Esophagus (tissue), 2 donors: ENCODE data around the gene THAP9. TPM values are rescaled to one million over a fixed set of nuclear protein-coding genes. Genes with fewer than 3 reads are reported as not detected.
"Not testable (repeated sequence)": the region's sequence is repeated elsewhere in the genome, so short reads cannot be mapped to it uniquely, and the experiment has no call there.

Experiments
- H3K27ac ChIP-seq, 2 donors: one replicate each; pipeline ENCODE4 v1.5.1; 2013; ENCODE audit warnings: low read depth in 2 of 2, mild to moderate bottlenecking in 2 of 2, inconsistent platforms in 1 of 2, low read length in 1 of 2, moderate library complexity in 1 of 2
- H3K27me3 ChIP-seq, 2 donors: one replicate each; pipeline ENCODE4 v1.6.1; 2013; ENCODE audit warnings: low read length in 2 of 2, control low read depth in 1 of 2, mild to moderate bottlenecking in 1 of 2; ENCODE audit not compliant: insufficient read depth in 2 of 2, control insufficient read depth in 1 of 2
- H3K36me3 ChIP-seq, 2 donors: one replicate each; pipeline ENCODE4 v1.6.1; 2013; ENCODE audit warnings: low read length in 1 of 2; ENCODE audit not compliant: control insufficient read depth in 2 of 2, insufficient read depth in 2 of 2
- H3K4me1 ChIP-seq, 2 donors: one replicate each; pipeline ENCODE4 v1.6.1; 2013; ENCODE audit warnings: low read length in 1 of 2; ENCODE audit not compliant: control insufficient read depth in 2 of 2, insufficient read depth in 2 of 2
- H3K4me3 ChIP-seq, 2 donors: one replicate each; pipeline ENCODE4 v1.5.1; 2013; ENCODE audit warnings: low read length in 2 of 2, mild to moderate bottlenecking in 2 of 2, low read depth in 1 of 2, moderate library complexity in 1 of 2
- H3K9me3 ChIP-seq, 2 donors: one replicate each; pipeline ENCODE4 v1.6.1; 2013; ENCODE audit warnings: mild to moderate bottlenecking in 2 of 2, low read depth in 1 of 2, low read length in 1 of 2, moderate library complexity in 1 of 2; ENCODE audit not compliant: control insufficient read depth in 2 of 2, insufficient read depth in 1 of 2
- WGBS, 2 donors: extraction: QIAGEN DNeasy Blood & Tissue Kit; methylation state at CpG; one replicate each; pipeline ENCODE4 v1.1.7; 2013; 5-methylcytosine and 5-hydroxymethylcytosine counted together
- polyA plus RNA-seq, 2 donors: library from polyadenylated mRNA; stranded (reverse); fragments of 200-250 nt; gene quantifications; one replicate each; pipeline ENCODE4 v1.2.3, GENCODE V29; 2013
- donor health status: healthy with polysubstance abuse.
- donor health status: Bipolar disorder and iron deficiency.

Gene THAP9
- polyA plus RNA-seq, 2 donors: 1.4 to 1.9 TPM

GRCh38 chr4:82909326-82909725 lies 8.8 kb downstream of the THAP9 start:
- H3K27me3 ChIP-seq: no peaks in the 10 kb centered on the region
- no peaks in the 10 kb centered on the region for H3K4me1 ChIP-seq
- WGBS, 2 donors: 40 to 51% methylated on average over 1 of the region's 1 CpG
- no peaks in the 10 kb centered on the region for H3K36me3 ChIP-seq
- no peaks in the 10 kb centered on the region for H3K9me3 ChIP-seq
- no peak overlapping the region for H3K27ac ChIP-seq
- H3K4me3 ChIP-seq: no peak overlapping the region

GRCh38 chr4:82913305-82913704 lies 12.8 kb downstream of the THAP9 start:
- no peaks in the 10 kb centered on the region for H3K36me3 ChIP-seq
- H3K9me3 ChIP-seq: no peaks in the 10 kb centered on the region
- H3K4me1 ChIP-seq: no peaks in the 10 kb centered on the region
- WGBS, 2 donors: 48 to 50% methylated on average over 2 of the region's 2 CpGs
- no peaks in the 10 kb centered on the region for H3K27me3 ChIP-seq
- H3K4me3 ChIP-seq: no peak overlapping the region
- no peak overlapping the region for H3K27ac ChIP-seq

GRCh38 chr4:82913968-82914367 lies 13.4 kb downstream of the THAP9 start:
- H3K36me3 ChIP-seq, H3K4me1 ChIP-seq, H3K4me3 ChIP-seq, H3K27ac ChIP-seq, H3K27me3 ChIP-seq, H3K9me3 ChIP-seq: not testable (repeated sequence)
- WGBS, 2 donors: 94 to 100% methylated on average over 2 of the region's 2 CpGs

GRCh38 chr4:82918091-82918490 lies 17.6 kb downstream of the THAP9 start:
- Histone ChIP-seq H3K27ac (no peak overlapping the region), H3K4me1 (no peaks in the 10 kb centered on the region), H3K27me3 (no peaks in the 10 kb centered on the region), H3K36me3 (no peaks in the 10 kb centered on the region), H3K9me3 (no peaks in the 10 kb centered on the region), H3K4me3 (no peak overlapping the region)
- 85 to 90% methylated on average over 7 of the region's 7 CpGs for WGBS, 2 donors

GRCh38 chr4:82919386-82919785 lies 18.9 kb downstream of the THAP9 start:
- Histone ChIP-seq H3K9me3 (no peaks in the 10 kb centered on the region), H3K36me3 (no peaks in the 10 kb centered on the region)
- 79 to 84% methylated on average over 2 of the region's 2 CpGs for WGBS, 2 donors

GRCh38 chr4:82921795-82922194 lies 21.3 kb downstream of the THAP9 start:
- no peaks in the 10 kb centered on the region for H3K36me3 ChIP-seq
- H3K9me3 ChIP-seq: no peaks in the 10 kb centered on the region
- no peak overlapping the region for H3K27ac ChIP-seq
- H3K4me3 ChIP-seq: no peak overlapping the region
- no peaks in the 10 kb centered on the region for H3K27me3 ChIP-seq
- no peaks in the 10 kb centered on the region for H3K4me1 ChIP-seq

More at GRCh38 chr4:82919386-82919785, 18.9 kb downstream of the THAP9 start:
- Histone ChIP-seq H3K27me3 (no peaks in the 10 kb centered on the region), H3K27ac (no peak overlapping the region), H3K4me3 (no peak overlapping the region), H3K4me1 (no peaks in the 10 kb centered on the region)

- H3K27me3 ChIP-seq: no peaks in the 10 kb centered on the region
- WGBS, 2 donors: 86 to 90% methylated on average over 5 of the region's 5 CpGs
- no peak overlapping the region for H3K4me3 ChIP-seq
- H3K9me3 ChIP-seq: no peaks in the 10 kb centered on the region
- no peaks in the 10 kb centered on the region for H3K4me1 ChIP-seq
- H3K36me3 ChIP-seq: peaks cover 2 to 4% of the 10 kb centered on the region in 2 donors
- H3K27ac ChIP-seq: no peak overlapping the region
Observed at GRCh38 chr4:82930848-82931755, 30.6 kb downstream of the THAP9 start.

GRCh38 chr4:82934441-82934840 lies 33.9 kb downstream of the THAP9 start:
- Histone ChIP-seq H3K27ac (no peak overlapping the region), H3K9me3 (no peaks in the 10 kb centered on the region), H3K4me1 (no peaks in the 10 kb centered on the region), H3K27me3 (no peaks in the 10 kb centered on the region), H3K36me3 (peaks cover 3 to 6% of the 10 kb centered on the region in 2 donors), H3K4me3 (no peak overlapping the region)

GRCh38 chr4:82939414-82939813 lies 38.9 kb downstream of the THAP9 start:
- 79 to 84% methylated on average over 2 of the region's 2 CpGs for WGBS, 2 donors
- Histone ChIP-seq H3K27me3 (no peaks in the 10 kb centered on the region), H3K4me3 (no peak overlapping the region), H3K4me1 (no peaks in the 10 kb centered on the region), H3K27ac (no peak overlapping the region), H3K36me3 (peaks cover 3 to 7% of the 10 kb centered on the region in 2 donors), H3K9me3 (no peaks in the 10 kb centered on the region)

GRCh38 chr4:82947498-82947897 lies 47.0 kb downstream of the THAP9 start:
- Histone ChIP-seq H3K4me3 (no peak overlapping the region), H3K4me1 (no peaks in the 10 kb centered on the region), H3K9me3 (no peaks in the 10 kb centered on the region), H3K27me3 (no peaks in the 10 kb centered on the region), H3K27ac (no peak overlapping the region), H3K36me3 (no peaks in the 10 kb centered on the region)
